ENCODE measurements around the gene RIC8B.
"Not testable (repeated sequence)": the region's sequence is repeated elsewhere in the genome, so short reads cannot be mapped to it uniquely, and the experiment has no call there.

The RIC8B gene

DNA sequence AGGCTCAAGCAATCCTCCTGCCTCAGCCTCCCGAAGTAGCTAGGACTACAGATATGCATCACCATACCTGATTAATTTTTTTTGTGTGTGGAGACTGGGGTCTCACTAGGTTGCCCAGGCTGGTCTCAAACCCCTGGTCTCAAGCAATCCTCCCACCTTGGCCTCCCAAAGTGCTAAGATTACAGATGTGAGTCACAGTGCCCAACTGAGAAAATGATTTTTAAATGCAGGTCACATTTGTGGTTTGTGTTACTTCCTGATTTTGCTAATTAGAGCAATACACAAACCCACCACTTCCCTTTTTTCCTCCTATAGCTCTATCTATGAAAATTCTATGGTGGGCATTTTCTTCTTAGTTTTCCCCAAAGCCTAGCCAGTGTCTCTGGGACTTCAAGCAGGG is 135.7 kb downstream of the RIC8B start:
- DNase-seq = no peak

GRCh38 chr12:106911581-106911980 is 137.1 kb downstream of the RIC8B start:
- no peak for DNase-seq

DNA sequence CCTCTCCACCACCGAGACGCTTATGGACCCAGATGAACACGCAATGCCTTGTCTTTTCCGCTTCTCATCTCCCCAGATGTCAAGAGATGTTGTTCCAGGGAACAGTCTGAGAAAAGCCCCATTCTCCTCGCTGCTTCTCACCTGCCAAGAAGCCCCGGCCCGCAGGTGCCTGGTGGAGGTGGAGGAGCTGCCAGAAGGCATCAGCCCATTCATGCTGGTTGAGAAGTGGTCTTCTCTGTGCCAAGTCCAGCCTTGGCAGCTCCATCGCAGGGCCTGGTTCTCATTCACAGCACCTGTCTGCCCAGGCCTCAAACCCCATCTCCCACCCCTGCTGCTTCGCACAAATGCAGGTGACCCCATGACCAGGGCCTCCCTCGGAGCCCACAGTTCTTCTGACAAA is 139.0 kb downstream of the RIC8B start:
- DNase-seq = no peak

GRCh38 chr12:106914796-106915634 is 140.5 kb downstream of the RIC8B start:
- no peak for DNase-seq

DNA sequence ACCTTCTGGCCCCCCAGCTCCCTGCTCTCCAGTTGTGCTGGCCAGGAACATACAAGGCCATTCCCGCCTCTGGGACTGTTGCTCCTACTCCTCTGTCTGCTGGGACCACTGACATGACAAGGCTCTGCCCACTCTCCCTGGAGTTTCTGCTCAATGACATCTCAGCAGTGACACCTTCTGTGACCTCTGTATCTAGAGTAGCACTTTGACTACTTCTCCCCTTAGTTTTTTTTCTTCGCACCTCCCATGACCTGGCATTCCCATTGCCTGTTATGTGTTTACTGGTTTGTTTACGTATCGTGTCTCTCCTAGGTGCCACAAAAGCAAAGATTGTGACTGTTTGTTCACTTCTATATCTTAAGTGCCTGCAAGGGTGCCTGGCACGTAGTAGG is 141.1 kb downstream of the RIC8B start:
- DNase-seq = no peak

DNA sequence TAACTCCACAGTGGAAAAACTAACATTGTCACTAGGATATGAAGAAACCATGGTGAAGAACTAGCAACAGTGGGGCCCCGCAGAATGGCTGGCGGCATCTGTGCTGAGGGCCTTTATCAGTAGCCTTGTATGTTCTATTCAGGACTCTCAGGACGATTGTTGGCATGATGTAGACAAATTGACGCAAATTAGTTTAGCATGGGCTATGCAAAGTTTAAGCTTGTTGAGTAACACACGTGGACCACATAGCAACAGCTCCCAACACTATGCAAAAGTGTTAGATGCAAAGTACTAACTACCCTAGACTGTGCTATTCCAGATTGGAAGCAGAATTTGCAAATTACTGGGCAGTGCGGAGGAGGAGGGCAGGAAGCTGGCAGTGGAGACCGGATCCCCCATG is 143.0 kb downstream of the RIC8B start:
- no peak for DNase-seq

- peak; percentile 75 for DNase-seq
Measured at GRCh38 chr12:106918746-106919145, 144.3 kb downstream of the RIC8B start.

DNA sequence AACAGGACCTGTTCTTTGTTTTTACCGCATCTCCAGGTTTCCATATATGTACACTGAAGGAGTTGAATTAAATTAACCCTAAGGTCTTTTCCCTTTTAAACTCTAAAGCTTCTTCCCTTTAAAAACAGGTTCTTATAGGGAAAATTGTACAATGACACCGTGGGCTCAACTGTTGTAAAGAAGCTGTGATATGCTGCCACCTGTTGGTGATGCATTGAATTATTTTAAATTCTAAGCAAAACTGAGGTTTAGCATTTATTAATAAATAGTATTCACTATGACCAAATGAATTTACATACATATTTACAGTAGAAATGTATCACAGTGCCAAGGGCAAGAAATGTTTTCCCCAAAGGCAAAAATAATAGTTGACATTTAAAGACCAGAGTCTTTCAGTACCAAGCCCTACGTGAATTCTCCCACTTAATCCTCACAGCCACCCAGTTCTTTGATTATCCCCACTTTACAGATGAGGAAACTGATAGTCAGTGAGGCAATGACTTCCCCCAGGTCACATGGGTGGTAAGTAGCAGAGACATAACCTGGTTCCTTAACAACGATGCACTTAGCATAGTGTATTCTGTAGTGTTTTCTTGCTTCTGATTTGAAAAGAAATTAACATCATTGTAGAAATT is 145.5 kb downstream of the RIC8B start:
- peak; percentile 14 for DNase-seq

DNA sequence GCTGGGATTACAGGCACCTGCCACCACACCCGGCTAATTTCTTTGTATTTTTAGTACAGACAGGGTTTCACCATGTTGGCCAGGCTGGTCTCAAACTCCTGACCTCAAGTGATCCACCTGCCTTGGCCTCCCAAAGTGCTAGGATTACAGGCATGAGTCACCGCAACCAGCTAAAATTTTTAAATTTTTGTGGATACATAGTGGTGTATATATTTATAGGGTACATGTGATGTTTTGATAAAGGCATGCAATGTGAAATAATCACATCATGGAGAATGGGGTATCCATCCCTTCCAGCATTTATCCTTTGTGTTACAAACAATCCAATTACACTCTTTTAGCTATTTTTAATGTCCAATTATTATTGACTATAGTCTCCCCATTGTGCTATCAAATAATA is 147.5 kb downstream of the RIC8B start:
- DNase-seq = not testable (repeated sequence)

DNA sequence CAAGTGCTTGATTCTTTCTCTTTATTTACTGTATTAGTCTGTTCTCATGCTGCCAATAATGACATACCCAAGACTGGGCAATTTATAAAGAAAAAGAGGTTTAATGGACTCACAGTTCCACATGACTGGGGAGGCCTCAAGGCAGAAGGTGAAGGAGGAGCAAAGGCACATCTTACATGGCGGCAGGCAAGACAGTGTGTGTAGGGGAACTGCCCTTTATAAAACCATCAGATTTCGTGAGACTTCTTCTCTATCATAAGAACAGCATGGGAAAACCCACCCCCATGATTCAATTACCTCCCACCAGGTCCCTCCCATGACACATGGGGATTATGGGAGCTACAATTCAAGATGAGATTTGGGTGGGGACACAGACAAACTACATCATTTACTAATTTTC is 149.1 kb downstream of the RIC8B start:
- not testable (repeated sequence) for DNase-seq

GRCh38 chr12:106924268-106924861 is 149.9 kb downstream of the RIC8B start:
- no peak for DNase-seq

GRCh38 chr12:106926657-106927056 is 152.2 kb downstream of the RIC8B start:
- DNase-seq = no peak

DNA sequence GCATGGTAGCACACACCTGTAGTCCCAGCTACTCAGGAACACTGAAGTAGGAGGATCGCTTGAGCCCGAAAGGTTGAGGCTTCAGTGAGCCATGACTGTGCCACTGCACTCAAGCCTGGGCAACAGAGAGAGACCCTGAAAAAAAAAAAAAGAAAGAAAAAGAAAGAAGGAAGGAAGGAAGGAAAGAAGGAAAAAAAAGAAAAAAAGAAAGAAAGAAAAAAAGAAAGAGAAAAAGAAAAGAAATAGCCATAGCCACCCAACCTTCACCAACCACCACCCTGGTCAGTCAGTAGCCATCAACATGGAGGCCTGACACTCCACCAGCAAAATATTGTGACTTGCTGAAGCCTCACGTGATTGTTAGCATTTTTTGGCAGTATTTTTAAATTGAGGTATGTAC is 159.8 kb downstream of the RIC8B start:
- no peak for DNase-seq
